ENCODE measurements around the gene FCHSD2.

The FCHSD2 gene

GRCh38 chr11:72826191-72826941 lies 315.8 kb downstream of the FCHSD2 start:
- Histone ChIP-seq H3K27ac (no peak overlapping the region), H3K36me3 (ENCODE audit: control insufficient read depth, insufficient read depth, low read length) (no peaks in the 10 kb centered on the region)

GRCh38 chr11:72825661-72826060 lies 316.5 kb downstream of the FCHSD2 start:
- TF ChIP-seq CTCF (IDR thresholded peaks at IDR 0.05), result no peak
- Histone ChIP-seq H3K4me2 (ENCODE audit: low read length) (no peak overlapping the region), H3K27ac (no peak overlapping the region), H3K27me3 (ENCODE audit: control insufficient read depth, insufficient read depth, low read length) (no peaks in the 10 kb centered on the region), H2AFZ (no peak overlapping the region), H3K4me1 (peaks cover 7% of the 10 kb centered on the region), H3K9ac (no peak overlapping the region), H3K79me2 (no peaks in the 10 kb centered on the region), H3K36me3 (ENCODE audit: control insufficient read depth, insufficient read depth, low read length) (no peaks in the 10 kb centered on the region), H3K4me3 (ENCODE audit: low read depth, low read length) (no peak overlapping the region), H3K9me3 (ENCODE audit: control insufficient read depth, low read length) (no peaks in the 10 kb centered on the region)

More at GRCh38 chr11:72826191-72826941, 315.8 kb downstream of the FCHSD2 start:
- Histone ChIP-seq H3K27me3 (ENCODE audit: control insufficient read depth, insufficient read depth, low read length) (no peaks in the 10 kb centered on the region), H3K4me2 (ENCODE audit: low read length) (no peak overlapping the region), H3K4me1 (peaks cover 3% of the 10 kb centered on the region), H2AFZ (no peak overlapping the region), H3K79me2 (no peaks in the 10 kb centered on the region), H3K9me3 (ENCODE audit: control insufficient read depth, low read length) (no peaks in the 10 kb centered on the region), H3K9ac (no peak overlapping the region), H3K4me3 (ENCODE audit: low read depth, low read length) (no peak overlapping the region)
- TF ChIP-seq CTCF (IDR thresholded peaks at IDR 0.05), result no peak

GRCh38 chr11:72824811-72825505 lies 317.2 kb downstream of the FCHSD2 start:
- no peaks in the 10 kb centered on the region for H3K9me3 ChIP-seq (ENCODE audit: control insufficient read depth, low read length)
- H3K36me3 ChIP-seq (ENCODE audit: control insufficient read depth, insufficient read depth, low read length), result no peaks in the 10 kb centered on the region

GRCh38 chr11:72824020-72824419 lies 318.1 kb downstream of the FCHSD2 start:
- H3K9ac ChIP-seq, result no peak overlapping the region
- no peak overlapping the region for H2AFZ ChIP-seq
- peaks cover 7% of the 10 kb centered on the region for H3K4me1 ChIP-seq
- H3K36me3 ChIP-seq (ENCODE audit: control insufficient read depth, insufficient read depth, low read length), result no peaks in the 10 kb centered on the region
- no peaks in the 10 kb centered on the region for H3K9me3 ChIP-seq (ENCODE audit: control insufficient read depth, low read length)
- H3K27ac ChIP-seq, result no peak overlapping the region
- H3K4me2 ChIP-seq (ENCODE audit: low read length), result no peak overlapping the region
- no peak for TF ChIP-seq CTCF (IDR thresholded peaks at IDR 0.05)
- no peak overlapping the region for H3K4me3 ChIP-seq (ENCODE audit: low read depth, low read length)
- no peaks in the 10 kb centered on the region for H3K27me3 ChIP-seq (ENCODE audit: control insufficient read depth, insufficient read depth, low read length)
- H3K79me2 ChIP-seq, result no peaks in the 10 kb centered on the region

More at GRCh38 chr11:72824811-72825505, 317.2 kb downstream of the FCHSD2 start:
- no peak overlapping the region for H3K4me2 ChIP-seq (ENCODE audit: low read length)
- no peak overlapping the region for H3K9ac ChIP-seq
- H3K4me1 ChIP-seq, result peaks cover 7% of the 10 kb centered on the region
- H3K27me3 ChIP-seq (ENCODE audit: control insufficient read depth, insufficient read depth, low read length), result no peaks in the 10 kb centered on the region
- no peaks in the 10 kb centered on the region for H3K79me2 ChIP-seq
- TF ChIP-seq CTCF (IDR thresholded peaks at IDR 0.05), result no peak
- no peak overlapping the region for H2AFZ ChIP-seq
- no peak overlapping the region for H3K27ac ChIP-seq
- no peak overlapping the region for H3K4me3 ChIP-seq (ENCODE audit: low read depth, low read length)
